Chondrocyte (in vitro differentiated cells): Measurements from ENCODE around the gene ADAD2. TPM values are rescaled to one million over a fixed set of nuclear protein-coding genes. Genes with fewer than 3 reads are reported as not detected.

Experiments
- DNase-seq: peaks from one replicate; pipeline ENCODE4 v3.0.0; 2021; ENCODE audit warnings: mixed read lengths, low spot score
- H3K27ac Mint-ChIP-seq: one replicate; pipeline ENCODE4 v1.8.0; 2021; ENCODE audit warnings: mild to moderate bottlenecking, moderate library complexity, mixed read lengths; ENCODE audit not compliant: unreplicated experiment
- H3K27me3 Mint-ChIP-seq: 2 replicates; pipeline ENCODE4 v1.8.0; 2021; ENCODE audit warnings: low read depth, mixed read lengths
- H3K36me3 Mint-ChIP-seq: 2 replicates; pipeline ENCODE4 v1.8.0; 2021; ENCODE audit warnings: low read depth, mixed read lengths
- H3K4me1 Mint-ChIP-seq: 2 replicates; pipeline ENCODE4 v1.8.0; 2021; ENCODE audit warnings: low read depth, mild to moderate bottlenecking, mixed read lengths
- H3K4me3 Mint-ChIP-seq: one replicate; pipeline ENCODE4 v1.8.0; 2021; ENCODE audit warnings: mild to moderate bottlenecking, moderate library complexity, mixed read lengths; ENCODE audit not compliant: unreplicated experiment
- H3K9me3 Mint-ChIP-seq: 2 replicates; pipeline ENCODE4 v1.8.0; 2021; ENCODE audit warnings: low read depth, mixed read lengths
- total RNA-seq: library from RNA; stranded (reverse); gene quantifications from 3 replicates; pipeline ENCODE4 v1.2.1, GENCODE V29; 2021
- TF ChIP-seq, protein P1 (sequence below): fragments of 200-600 bp; sonication (generic); IDR thresholded peaks from 2 replicates; pipeline ENCODE4 v1.5.0; 2021; ENCODE audit warnings: antibody characterized with exemption, mild to moderate bottlenecking, moderate library complexity

Gene ADAD2
- total RNA-seq, 1 donor from 2014 or later, result not detected

DNA sequence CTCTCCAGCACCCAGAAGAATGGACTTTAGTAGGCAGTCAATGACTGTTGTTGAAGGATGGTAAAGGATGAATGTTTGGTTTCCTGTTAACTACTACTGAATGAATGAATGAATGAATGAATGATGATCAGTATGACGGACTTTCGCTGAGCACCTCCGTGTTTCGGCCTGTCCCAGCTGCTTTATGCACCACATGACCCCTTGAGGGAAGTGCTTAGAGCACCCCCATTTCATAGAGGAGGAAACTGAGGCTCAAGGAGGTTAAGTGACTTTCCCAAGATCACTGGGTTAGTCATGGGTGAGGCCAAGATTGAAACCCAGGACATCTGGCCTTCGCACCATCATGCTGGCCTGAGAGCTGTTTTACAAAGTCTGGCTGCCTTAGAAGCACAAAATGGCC lies 42.0 kb downstream of the ADAD2 start:
- DNase-seq, result no peak
- Mint-ChIP-seq H3K27me3 (peaks cover 64% of the 10 kb centered on the region), H3K4me1 (peaks cover 9% of the 10 kb centered on the region), H3K9me3 (no peaks in the 10 kb centered on the region), H3K4me3 (no peak overlapping the region), H3K27ac (no peak overlapping the region), H3K36me3 (no peaks in the 10 kb centered on the region)
- TF ChIP-seq, protein P1, sequence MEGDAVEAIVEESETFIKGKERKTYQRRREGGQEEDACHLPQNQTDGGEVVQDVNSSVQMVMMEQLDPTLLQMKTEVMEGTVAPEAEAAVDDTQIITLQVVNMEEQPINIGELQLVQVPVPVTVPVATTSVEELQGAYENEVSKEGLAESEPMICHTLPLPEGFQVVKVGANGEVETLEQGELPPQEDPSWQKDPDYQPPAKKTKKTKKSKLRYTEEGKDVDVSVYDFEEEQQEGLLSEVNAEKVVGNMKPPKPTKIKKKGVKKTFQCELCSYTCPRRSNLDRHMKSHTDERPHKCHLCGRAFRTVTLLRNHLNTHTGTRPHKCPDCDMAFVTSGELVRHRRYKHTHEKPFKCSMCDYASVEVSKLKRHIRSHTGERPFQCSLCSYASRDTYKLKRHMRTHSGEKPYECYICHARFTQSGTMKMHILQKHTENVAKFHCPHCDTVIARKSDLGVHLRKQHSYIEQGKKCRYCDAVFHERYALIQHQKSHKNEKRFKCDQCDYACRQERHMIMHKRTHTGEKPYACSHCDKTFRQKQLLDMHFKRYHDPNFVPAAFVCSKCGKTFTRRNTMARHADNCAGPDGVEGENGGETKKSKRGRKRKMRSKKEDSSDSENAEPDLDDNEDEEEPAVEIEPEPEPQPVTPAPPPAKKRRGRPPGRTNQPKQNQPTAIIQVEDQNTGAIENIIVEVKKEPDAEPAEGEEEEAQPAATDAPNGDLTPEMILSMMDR, result no peak

DNA sequence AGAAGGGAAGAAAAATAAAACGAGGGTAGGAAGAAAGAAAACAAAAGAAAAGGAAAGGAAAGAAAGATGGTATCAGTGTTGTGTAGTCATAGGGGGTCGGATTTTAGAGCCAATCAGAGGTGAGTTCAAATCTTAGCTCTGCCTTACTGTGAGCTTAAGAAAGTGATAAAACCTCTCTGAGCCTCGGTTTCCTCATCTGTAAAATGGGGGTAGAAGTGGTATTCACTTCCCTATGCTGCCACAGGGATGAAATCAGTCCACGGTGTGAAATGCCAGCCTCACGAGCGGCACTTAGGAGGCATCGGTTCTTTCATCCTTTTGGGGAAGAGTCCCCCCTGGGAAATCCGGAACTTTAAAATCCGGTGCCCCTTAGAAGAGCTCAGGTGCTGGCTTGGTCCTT lies 42.8 kb downstream of the ADAD2 start:
- Mint-ChIP-seq H3K4me3 (no peak overlapping the region), H3K27me3 (peaks cover 65% of the 10 kb centered on the region), H3K4me1 (peaks cover 2% of the 10 kb centered on the region), H3K36me3 (no peaks in the 10 kb centered on the region), H3K27ac (no peak overlapping the region), H3K9me3 (no peaks in the 10 kb centered on the region)
- no peak for DNase-seq
- TF ChIP-seq, protein P1, result no peak

DNA sequence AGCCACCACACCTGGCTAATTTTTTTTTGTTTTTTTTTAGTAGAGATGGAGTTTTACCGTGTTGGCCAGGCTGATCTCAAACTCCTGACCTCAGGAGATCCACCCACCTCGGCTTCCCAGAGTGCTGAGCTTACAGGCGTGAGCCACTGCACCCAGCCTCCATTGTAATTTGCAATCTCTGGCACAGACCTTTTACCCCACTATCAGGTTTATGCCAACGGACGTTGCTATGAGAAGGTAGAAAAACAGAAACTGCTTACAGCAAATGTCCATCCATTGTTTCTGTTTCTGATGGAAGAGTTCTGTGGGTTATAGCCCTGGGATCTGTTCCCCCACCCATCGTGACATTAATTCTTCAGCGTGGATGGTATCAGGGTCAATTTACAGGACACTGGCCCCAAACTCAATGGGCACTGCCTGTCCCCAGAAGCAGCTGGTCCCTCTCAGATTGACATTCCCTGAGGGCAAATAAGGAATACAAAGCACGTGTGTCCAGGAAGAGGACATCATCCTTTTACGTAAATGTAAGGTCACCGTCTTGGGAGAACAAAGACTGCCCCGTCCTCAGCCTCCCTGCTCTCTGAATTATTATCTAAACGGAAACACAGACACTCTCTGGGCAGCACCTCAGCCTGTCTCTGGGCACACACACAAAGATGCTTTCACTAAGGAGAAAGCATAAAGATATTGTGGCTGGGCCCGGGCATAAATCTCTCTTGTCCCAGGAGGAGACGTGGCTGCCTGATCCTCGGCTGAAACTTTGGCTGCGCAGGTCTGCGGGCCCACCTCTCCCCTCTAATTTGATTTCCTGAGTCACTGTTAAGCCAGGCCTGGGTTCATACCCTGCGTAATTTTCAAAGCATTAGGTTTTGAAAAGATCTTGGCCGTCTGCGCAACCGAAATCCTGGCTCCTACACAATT lies 43.6 kb downstream of the ADAD2 start:
- Mint-ChIP-seq H3K9me3 (no peaks in the 10 kb centered on the region), H3K4me1 (no peaks in the 10 kb centered on the region), H3K27ac (no peak overlapping the region), H3K36me3 (no peaks in the 10 kb centered on the region), H3K27me3 (peaks cover 74% of the 10 kb centered on the region), H3K4me3 (no peak overlapping the region)
- no peak for DNase-seq
- TF ChIP-seq, protein P1, result no peak

DNA sequence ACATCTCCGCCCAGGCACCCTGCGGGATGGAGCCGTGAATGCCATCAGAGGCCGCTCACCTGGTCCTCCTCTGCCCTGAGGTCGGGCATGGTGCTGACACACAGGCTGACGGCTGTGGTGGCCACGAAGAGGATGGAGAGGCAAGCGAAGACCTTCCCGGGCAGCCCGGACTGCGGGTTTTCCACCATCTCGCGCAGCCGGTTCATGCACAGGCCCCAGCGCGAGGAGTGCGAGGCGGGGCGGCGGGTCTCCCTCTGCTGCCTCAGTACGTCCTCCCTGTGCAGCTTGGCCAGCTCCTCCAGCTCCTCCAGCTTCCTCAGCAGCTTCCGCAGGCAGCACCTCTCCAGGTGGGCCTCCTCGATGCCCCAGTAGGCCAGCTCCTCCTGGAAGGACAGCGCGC lies 45.7 kb downstream of the ADAD2 start:
- Mint-ChIP-seq H3K4me1 (no peaks in the 10 kb centered on the region), H3K9me3 (no peaks in the 10 kb centered on the region), H3K27ac (no peak overlapping the region), H3K36me3 (no peaks in the 10 kb centered on the region), H3K4me3 (no peak overlapping the region), H3K27me3 (peaks cover 82% of the 10 kb centered on the region)
- DNase-seq, result no peak
- TF ChIP-seq, protein P1, result no peak

DNA sequence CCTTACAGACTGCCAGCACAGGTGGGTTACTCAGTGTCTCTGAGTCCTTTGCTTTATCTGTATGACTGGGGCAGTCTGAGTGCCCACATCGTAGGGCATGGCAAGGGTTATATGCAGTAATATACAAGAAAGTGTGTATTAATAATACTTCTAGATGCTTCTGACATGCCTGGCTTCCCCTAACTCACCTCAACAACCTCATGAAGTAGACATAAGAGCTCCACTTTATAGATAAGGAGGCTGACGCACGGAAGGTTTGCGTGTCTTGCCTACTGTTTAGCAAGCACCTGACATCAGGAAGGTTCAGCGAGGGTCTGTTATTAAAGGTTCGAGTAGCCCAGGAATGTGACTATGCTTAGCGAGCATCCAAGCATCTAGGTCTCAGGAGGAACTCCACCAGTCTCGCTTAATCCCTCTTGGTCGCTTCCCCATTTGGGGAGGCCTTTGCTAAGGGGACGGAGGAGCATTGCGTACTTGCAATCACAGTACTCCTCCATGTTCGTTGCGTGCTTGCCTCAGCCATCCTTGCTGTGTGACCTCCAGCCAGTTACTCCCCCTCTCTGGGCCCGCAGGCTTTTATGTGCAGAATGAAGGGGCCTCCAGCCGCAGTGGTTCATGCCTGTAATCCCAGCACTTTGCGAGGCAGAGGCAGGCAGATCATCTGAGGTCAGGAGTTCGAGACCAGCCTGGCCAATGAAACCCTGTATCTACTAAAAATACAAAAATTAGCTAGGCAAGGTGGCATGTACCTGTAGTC lies 47.2 kb downstream of the ADAD2 start:
- no peaks in the 10 kb centered on the region for H3K36me3 Mint-ChIP-seq
- H3K4me1 Mint-ChIP-seq, result no peaks in the 10 kb centered on the region
- no peaks in the 10 kb centered on the region for H3K9me3 Mint-ChIP-seq
- H3K27ac Mint-ChIP-seq, result no peak overlapping the region
- peak; percentile 4 for DNase-seq
- H3K4me3 Mint-ChIP-seq, result no peak overlapping the region
- H3K27me3 Mint-ChIP-seq, result peaks cover 78% of the 10 kb centered on the region
- TF ChIP-seq, protein P1, result no peak
